GM19240 (cell line): Measurements from ENCODE around the gene CSF1.
"Not testable (repeated sequence)": the region's sequence is repeated elsewhere in the genome, so short reads cannot be mapped to it uniquely, and the experiment has no call there.

Experiments
- DNase-seq: peaks from one replicate; pipeline ENCODE4 v3.0.0; 2011; ENCODE audit warnings: low spot score; ENCODE audit not compliant: insufficient read length

Gene CSF1

GRCh38 chr1:109910123-109910962 lies at the start of gene CSF1:
TSS of gene CSF1 (plus strand) at chr1:109910849. CDS start at chr1:109911024, 175 bp downstream.
- no peak for DNase-seq

DNA sequence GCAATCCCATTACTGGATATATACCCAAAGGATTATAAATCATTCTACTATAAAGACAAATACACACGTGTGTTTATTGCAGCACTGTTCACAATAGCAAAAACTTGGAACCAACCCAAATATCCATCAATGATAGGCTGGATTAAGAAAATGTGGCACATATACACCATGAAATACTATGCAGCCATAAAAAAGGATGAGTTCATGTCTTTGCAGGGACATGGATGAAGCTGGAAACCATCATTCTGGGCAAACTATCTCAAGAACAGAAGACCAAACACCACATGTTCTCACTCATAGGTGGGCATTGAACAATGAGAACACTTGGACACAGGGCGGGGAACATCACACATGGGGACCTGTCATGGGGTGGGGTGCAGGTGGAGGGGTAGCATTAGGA lies 49.0 kb upstream of the CSF1 start:
- not testable (repeated sequence) for DNase-seq

- DNase-seq, result no peak
These were observed 47.0 kb upstream of the CSF1 start for GRCh38 chr1:109863667-109864046.

GRCh38 chr1:109864047-109864822 lies 46.4 kb upstream of the CSF1 start:
- no peak for DNase-seq

DNA sequence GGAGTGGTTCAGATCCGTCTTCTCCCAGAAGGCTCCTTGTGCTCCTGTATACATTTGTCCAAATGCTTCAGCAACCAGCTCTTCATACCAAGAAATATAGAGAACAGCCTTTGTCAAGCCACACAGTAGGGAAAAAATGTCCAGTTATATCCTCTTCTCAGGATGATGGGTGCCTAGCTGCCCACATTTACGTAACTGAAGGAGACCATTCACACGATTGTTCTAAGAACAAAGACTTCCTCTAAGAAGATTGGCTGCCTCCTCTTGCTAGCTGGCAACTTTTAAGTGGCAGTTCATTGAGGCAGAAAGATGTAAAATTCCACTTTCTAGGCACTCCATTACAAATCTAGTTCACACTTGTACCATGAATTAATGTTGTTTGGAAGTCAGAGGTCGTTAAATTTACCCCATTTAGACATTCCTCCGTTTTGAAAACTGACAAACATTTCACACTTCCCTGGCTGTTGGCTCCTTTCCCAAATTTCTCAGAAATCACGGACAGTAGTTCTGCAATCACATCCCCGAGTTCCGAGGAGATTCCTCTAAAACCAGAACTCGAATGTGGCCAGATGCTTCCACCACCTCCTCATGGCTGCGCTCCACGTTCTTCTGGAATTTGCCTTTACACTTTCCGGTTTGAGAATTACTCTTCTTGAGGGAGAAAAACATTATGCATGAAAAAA lies 45.6 kb upstream of the CSF1 start:
- no peak for DNase-seq

- no peak for DNase-seq
These were observed 44.6 kb upstream of the CSF1 start for GRCh38 chr1:109866071-109866470.

- DNase-seq, result no peak
These were observed 37.1 kb upstream of the CSF1 start for GRCh38 chr1:109873278-109874175.

DNA sequence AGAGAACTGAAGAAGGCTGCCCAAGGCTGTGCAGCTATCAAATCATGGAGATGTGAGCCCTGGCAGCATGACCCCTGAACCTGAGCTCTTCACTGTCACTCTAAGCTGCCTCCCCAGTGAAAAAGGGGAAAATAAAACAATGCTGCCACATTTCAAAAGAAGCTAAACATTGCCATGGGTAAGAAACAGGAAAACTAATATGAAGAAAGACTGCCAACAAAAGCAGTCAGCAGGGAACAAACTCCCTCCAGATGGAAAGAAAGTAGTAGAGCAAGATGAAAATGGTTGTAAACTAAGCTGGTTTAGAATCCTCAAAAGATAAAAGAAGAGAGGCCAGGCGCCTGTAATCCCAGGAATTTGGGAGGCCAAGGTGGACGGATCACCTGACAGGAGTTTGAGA lies 36.2 kb upstream of the CSF1 start:
- DNase-seq, result no peak

DNA sequence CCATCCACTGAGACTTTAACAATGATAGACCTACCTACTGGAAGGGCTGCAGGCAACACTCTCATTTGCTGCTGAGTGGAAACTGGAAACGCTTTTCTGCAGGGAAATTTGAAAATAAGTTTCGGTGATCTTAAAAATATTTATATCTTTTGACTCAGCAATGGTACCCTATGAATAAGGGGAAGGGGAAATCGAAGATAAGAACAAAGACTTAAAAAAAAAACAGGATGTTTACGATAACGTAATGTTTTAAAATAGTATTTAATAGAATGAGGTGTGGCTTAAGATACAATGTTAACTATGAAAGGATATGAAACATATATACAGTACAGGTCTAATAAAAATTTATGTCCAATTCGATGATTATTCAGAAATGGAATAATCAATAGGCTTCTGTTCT lies 34.8 kb upstream of the CSF1 start:
- no peak for DNase-seq

GRCh38 chr1:109876617-109877316 lies 33.9 kb upstream of the CSF1 start:
- DNase-seq, result no peak

DNA sequence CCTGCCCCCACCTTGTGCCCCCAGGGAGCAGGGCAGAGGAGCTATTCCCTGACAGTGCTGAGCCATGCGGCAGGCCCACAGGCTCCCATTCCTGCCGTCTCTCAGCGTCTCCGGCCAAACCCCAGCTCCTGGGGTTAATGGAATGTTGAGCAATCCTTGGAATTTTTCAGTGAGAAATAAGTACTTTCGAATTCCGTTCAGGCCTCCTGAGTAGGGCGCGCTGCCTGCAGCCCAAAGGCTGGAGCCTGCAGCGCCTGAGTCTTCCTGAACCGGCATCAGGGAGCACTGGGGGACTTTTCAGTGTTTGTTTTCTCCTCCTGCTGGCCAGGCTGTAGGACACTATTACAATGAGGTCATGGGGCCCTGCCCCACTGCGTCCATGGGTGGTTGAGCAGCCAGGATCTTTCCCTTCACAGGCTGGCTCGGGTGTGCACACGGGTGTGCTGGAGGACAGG lies 33.3 kb upstream of the CSF1 start:
- no peak for DNase-seq

DNA sequence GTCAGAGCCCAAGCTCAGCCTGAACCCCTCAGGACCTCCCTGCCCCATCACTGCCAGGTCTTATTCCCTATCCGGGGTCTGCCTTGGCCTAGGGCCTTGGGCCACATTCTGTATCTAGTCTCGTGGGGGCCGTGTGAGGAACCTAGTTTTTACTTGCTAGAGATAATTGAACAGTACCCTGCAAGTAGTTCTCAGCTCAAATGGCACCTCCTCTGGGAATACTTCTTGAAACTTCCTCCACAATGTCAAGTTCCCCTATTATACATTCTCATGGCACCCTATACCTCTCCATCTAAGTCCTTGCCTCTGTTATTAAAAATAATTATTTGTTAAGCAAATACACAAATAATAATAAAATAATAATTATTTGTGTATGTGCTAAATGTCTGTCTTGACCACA lies 32.9 kb upstream of the CSF1 start:
- DNase-seq, result no peak

DNA sequence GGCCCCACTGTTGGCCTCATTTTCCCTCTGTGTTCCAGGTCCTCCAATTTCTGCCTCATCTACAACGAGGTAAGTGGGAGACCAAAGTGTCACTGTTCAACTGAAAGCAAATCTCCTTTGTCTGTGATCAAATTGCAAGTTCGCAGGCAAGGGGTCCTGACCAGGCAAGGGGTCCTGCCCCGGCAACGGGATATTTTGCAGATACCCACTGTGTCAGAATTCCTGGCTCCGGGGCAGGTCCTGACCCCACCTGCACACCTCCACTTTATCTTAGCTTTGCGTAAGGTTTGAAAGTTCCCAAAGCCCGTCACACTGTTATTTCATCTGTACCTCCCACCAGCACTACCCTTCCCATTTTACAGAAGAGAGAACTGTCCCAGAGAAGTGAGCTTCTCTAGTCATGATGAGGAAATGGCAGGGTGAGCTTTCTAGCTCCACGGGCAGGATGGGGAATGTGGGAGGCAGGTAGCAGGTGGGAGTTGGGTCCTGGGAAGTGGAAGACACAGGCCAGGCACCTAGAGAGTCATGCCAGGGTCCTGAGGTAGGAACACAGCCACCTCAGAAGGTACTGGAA lies 32.0 kb upstream of the CSF1 start:
- no peak for DNase-seq

DNA sequence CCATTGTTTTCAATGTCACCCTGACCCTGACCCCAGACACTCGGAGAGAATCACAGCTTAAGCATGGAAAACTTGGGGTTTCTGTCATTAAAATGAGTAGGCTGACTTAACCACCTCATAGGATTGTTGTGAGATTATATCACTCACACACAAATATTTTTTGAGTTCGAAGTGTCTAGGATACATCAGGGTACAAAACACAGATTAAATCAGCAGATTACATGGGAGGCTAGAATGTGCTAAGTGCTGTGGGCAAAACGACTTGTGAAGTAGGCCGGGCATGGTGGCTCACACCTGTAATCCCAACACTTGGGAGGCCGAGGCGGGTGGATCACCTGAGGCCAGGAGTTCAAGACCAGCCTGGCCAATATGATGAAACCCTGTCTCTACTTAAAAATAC lies 31.3 kb upstream of the CSF1 start:
- DNase-seq, result not testable (repeated sequence)

DNA sequence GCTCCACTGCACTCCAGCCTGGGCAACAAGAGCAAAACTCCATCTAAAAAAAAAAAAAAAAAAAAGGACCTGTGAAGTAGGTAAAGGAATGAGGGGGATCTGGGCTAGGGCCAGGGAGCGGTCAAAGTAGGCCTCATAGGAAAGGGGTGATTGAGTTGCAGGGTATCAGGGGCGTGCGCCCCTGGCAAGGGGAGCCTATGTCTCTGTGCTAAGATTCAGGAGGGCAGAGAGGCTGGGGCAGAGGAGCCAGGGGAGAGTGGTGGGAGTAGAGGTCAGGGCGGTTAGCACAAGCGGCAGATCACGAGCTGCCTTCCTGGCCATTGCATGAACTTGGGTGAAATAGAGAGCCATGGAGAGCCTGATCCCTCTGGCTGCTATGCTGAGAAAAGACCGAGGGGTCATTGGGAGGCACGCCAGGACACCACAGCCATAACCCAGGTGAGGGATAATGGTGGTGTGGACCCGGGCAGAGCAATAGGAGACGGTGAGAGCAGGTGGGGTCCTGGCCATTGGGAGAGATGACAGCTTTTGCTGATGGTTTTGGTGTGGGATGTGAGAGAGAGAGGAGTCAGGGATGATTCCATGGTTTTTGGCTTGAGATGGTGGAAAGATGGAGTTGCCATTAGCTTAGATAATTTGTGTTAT lies 30.6 kb upstream of the CSF1 start:
- DNase-seq, result no peak

GRCh38 chr1:109880971-109881894 lies 29.4 kb upstream of the CSF1 start:
- DNase-seq, result no peak

- no peak for DNase-seq
These were observed 28.8 kb upstream of the CSF1 start for GRCh38 chr1:109881906-109882287.
